ENCODE results near the gene FREM1. TPM values are rescaled to one million over a fixed set of nuclear protein-coding genes. Genes with fewer than 3 reads are reported as not detected.

FREM1 gene
- total and polyA plus RNA-seq, 2 donors (not counting 1 experiment from before 2014, with no cell fraction given): not detected

- Mint-ChIP-seq H3K9me3 (ENCODE audit: insufficient read depth) (no peaks in the 10 kb centered on the region), H3K4me3 (no peak overlapping the region), H3K27ac (no peak overlapping the region), H3K27me3 (peaks cover 7% of the 10 kb centered on the region), H3K4me1 (no peaks in the 10 kb centered on the region)
- ATAC-seq (ENCODE audit: low read depth): no peak
- Histone ChIP-seq H3K4me3 (ENCODE audit: control extremely low read depth in 1 of 5, extremely low read depth in 1 of 5, insufficient read depth in 1 of 5, low read depth in 2 of 5, low read length in 4 of 5) (no peak overlapping the region), H3K4me1 (ENCODE audit: control insufficient read depth in 2 of 2, insufficient read depth in 2 of 2, low read length in 2 of 2) (no peaks in the 10 kb centered on the region), H4K20me1 (ENCODE audit: control insufficient read depth, insufficient read depth, low read length, poor library complexity, severe bottlenecking) (no peaks in the 10 kb centered on the region), H3K4me2 (replicated peaks; ENCODE audit: low read depth, low read length, poor library complexity, severe bottlenecking) (no peak overlapping the region), H3K27me3 (replicated peaks in 1 of 4; ENCODE audit: control extremely low read depth in 1 of 4, control insufficient read depth in 3 of 4, insufficient read depth in 4 of 4, low read length in 3 of 4) (no peaks in the 10 kb centered on the region), H2AFZ (ENCODE audit: insufficient read depth, low read depth, low read length, poor library complexity, severe bottlenecking) (no peak overlapping the region), H3K27ac (ENCODE audit: low read length in 2 of 2) (no peak overlapping the region), H3K79me2 (ENCODE audit: control insufficient read depth, insufficient read depth, low read length) (no peaks in the 10 kb centered on the region), H3K36me3 (replicated peaks in 1 of 2; ENCODE audit: control extremely low read depth in 1 of 2, control insufficient read depth in 1 of 2, extremely low read depth in 1 of 2, insufficient read depth in 2 of 2, low read length in 1 of 2) (no peaks in the 10 kb centered on the region), H3K9ac (ENCODE audit: low read length) (no peak overlapping the region), H3K9me3 (ENCODE audit: control extremely low read depth in 1 of 3, control insufficient read depth in 2 of 3, insufficient read depth in 1 of 3, low read length in 2 of 3) (no peaks in the 10 kb centered on the region)
- TF ChIP-seq EZH2 (IDR thresholded peaks at IDR 0.05; ENCODE audit: borderline replicate concordance, insufficient read depth, low read depth, low read length, poor library complexity, severe bottlenecking) (no peak), CTCF (IDR thresholded peaks at IDR 0.05) (no peak)
- ChIA-PET POLR2A (no interaction called here), CTCF (interaction anchor here (0.7 kb wide), 1 partner anchor 452 kb away, joined by 3 read pairs; no protein-coding TSS in a partner anchor)
- DNase-seq: no peak
- intact Hi-C loops (cut with micrococcal nuclease): no loop called here
- no CpG with 5 or more reads among the region's 1 CpG for WGBS (ENCODE audit: insufficient coverage)
Measured at GRCh38 chr9:14882090-14882489, 28.1 kb downstream of the FREM1 start.

GRCh38 chr9:14881006-14881405 lies 29.2 kb downstream of the FREM1 start:
- H3K27me3 ChIP-seq (replicated peaks in 1 of 4; ENCODE audit: control extremely low read depth in 1 of 4, control insufficient read depth in 3 of 4, insufficient read depth in 4 of 4, low read length in 3 of 4): no peaks in the 10 kb centered on the region
- H4K20me1 ChIP-seq (ENCODE audit: control insufficient read depth, insufficient read depth, low read length, poor library complexity, severe bottlenecking): no peaks in the 10 kb centered on the region
- no peak overlapping the region for H3K27ac ChIP-seq (ENCODE audit: low read length in 2 of 2)
- no peaks in the 10 kb centered on the region for H3K79me2 ChIP-seq (ENCODE audit: control insufficient read depth, insufficient read depth, low read length)
- no peaks in the 10 kb centered on the region for H3K9me3 ChIP-seq (ENCODE audit: control extremely low read depth in 1 of 3, control insufficient read depth in 2 of 3, insufficient read depth in 1 of 3, low read length in 2 of 3)
- no peak overlapping the region for H2AFZ ChIP-seq (ENCODE audit: insufficient read depth, low read depth, low read length, poor library complexity, severe bottlenecking)
- Mint-ChIP-seq H3K4me1 (no peaks in the 10 kb centered on the region), H3K27me3 (peaks cover 7% of the 10 kb centered on the region), H3K4me3 (no peak overlapping the region), H3K9me3 (ENCODE audit: insufficient read depth) (no peaks in the 10 kb centered on the region), H3K27ac (no peak overlapping the region)
- no peak for DNase-seq
- 100% methylated on average over 1 of the region's 4 CpGs for WGBS (ENCODE audit: insufficient coverage)
- no peak overlapping the region for H3K4me2 ChIP-seq (replicated peaks; ENCODE audit: low read depth, low read length, poor library complexity, severe bottlenecking)
- H3K36me3 ChIP-seq (replicated peaks in 1 of 2; ENCODE audit: control extremely low read depth in 1 of 2, control insufficient read depth in 1 of 2, extremely low read depth in 1 of 2, insufficient read depth in 2 of 2, low read length in 1 of 2): no peaks in the 10 kb centered on the region
- TF ChIP-seq CTCF (IDR thresholded peaks at IDR 0.05) (no peak), EZH2 (IDR thresholded peaks at IDR 0.05; ENCODE audit: borderline replicate concordance, insufficient read depth, low read depth, low read length, poor library complexity, severe bottlenecking) (no peak)
- no peak overlapping the region for H3K4me3 ChIP-seq (ENCODE audit: control extremely low read depth in 1 of 5, extremely low read depth in 1 of 5, insufficient read depth in 1 of 5, low read depth in 2 of 5, low read length in 4 of 5)
- no peaks in the 10 kb centered on the region for H3K4me1 ChIP-seq (ENCODE audit: control insufficient read depth in 2 of 2, insufficient read depth in 2 of 2, low read length in 2 of 2)
- intact Hi-C loops (cut with micrococcal nuclease): no loop called here
- ChIA-PET CTCF (no interaction called here), POLR2A (no interaction called here)
- ATAC-seq (ENCODE audit: low read depth): no peak
- no peak overlapping the region for H3K9ac ChIP-seq (ENCODE audit: low read length)
